Thyroid gland (tissue), 4 donors: ENCODE data around the gene ARL4D.

Experiments used
- POLR2A ChIP-seq, 2 donors: fragments of 450-650 bp; IDR thresholded peaks; one replicate each; pipeline ENCODE4 v1.6.1; 2017; ENCODE audit warnings: antibody characterized with exemption in 2 of 2, mild to moderate bottlenecking in 2 of 2, moderate library complexity in 1 of 2
- TF ChIP-seq, protein P1 (sequence below), 6 experiments: fragments of 200-600 bp in 3 of 6; fragments of 450-650 bp in 3 of 6; sonication (generic) in 3 of 6; IDR thresholded peaks; one replicate each; pipeline ENCODE4 v1.5.1; 2016 to 2019; ENCODE audit warnings: antibody characterized with exemption in 6 of 6, mild to moderate bottlenecking in 2 of 6, inconsistent platforms in 1 of 6, moderate library complexity in 1 of 6

DNA sequence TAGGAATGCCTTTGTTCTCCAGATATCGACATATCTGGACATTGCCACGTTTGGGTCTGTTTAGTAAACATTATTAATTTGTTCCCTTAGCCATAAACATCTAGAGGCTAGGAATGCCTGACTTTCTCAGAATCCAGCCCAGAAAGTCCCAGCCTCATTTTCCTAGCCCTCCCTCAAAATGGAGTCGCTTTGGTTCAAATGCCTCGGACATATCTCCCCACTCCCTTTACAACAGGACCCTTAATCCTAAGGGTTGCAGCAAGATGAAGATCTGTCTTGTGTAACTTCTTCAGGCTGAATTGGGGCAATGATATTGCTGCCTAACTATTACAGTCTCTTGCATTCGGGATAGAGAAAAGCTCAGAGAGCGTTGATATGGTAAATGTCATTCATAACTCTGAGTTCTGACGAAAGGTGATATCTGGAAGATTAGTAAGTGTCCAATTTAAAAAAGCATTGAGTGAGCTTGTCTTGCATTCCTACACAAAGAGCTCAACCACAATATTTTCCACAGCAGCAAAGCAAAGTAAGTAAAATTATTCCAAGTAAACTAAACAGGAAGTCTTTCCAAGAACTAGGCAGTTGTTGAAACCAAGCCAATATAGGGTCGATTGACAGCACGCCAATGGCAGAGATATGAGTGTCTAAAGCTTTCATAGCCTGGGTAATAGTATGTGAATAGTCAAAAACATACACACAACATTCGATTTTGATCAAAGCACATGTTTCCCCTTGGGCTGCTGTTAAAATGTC is 46.0 kb upstream of the ARL4D start:
- no peak for TF ChIP-seq POLR2A (IDR thresholded peaks at IDR 0.05)
- TF ChIP-seq, protein P1, sequence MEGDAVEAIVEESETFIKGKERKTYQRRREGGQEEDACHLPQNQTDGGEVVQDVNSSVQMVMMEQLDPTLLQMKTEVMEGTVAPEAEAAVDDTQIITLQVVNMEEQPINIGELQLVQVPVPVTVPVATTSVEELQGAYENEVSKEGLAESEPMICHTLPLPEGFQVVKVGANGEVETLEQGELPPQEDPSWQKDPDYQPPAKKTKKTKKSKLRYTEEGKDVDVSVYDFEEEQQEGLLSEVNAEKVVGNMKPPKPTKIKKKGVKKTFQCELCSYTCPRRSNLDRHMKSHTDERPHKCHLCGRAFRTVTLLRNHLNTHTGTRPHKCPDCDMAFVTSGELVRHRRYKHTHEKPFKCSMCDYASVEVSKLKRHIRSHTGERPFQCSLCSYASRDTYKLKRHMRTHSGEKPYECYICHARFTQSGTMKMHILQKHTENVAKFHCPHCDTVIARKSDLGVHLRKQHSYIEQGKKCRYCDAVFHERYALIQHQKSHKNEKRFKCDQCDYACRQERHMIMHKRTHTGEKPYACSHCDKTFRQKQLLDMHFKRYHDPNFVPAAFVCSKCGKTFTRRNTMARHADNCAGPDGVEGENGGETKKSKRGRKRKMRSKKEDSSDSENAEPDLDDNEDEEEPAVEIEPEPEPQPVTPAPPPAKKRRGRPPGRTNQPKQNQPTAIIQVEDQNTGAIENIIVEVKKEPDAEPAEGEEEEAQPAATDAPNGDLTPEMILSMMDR (IDR thresholded peaks at IDR 0.05) = no peak
